ENCODE measurements around the gene FERMT3.
A peak's percentile ranks its signal among the peaks of the same experiment; 100 is the strongest.

Gene FERMT3

GRCh38 chr11:64201543-64201942 lies 5.0 kb upstream of the FERMT3 start:
- ChIA-PET CTCF (interaction anchor here (0.6 kb wide), 1 partner anchor 140 kb away, joined by 3 read pairs; no protein-coding TSS in a partner anchor), POLR2A (interaction anchor here (0.6 to 2.0 kb wide), 3 partner anchors 14 to 68 kb away, joined by 3 to 9 read pairs (median 4); partner anchors contain the start of gene STIP1)
- no peak for DNase-seq (ENCODE audit: extremely low spot score)
- TF ChIP-seq TARDBP (IDR thresholded peaks at IDR 0.05) (no peak), FOXM1 (IDR thresholded peaks at IDR 0.05; ENCODE audit: borderline replicate concordance) (no peak), L3MBTL2 (conservative IDR thresholded peaks at IDR 0.05) (no peak), PKNOX1 (IDR thresholded peaks at IDR 0.05) (no peak), ELF4 (IDR thresholded peaks at IDR 0.05) (no peak), HDGF (IDR thresholded peaks at IDR 0.05; ENCODE audit: borderline replicate concordance) (no peak), NFRKB (IDR thresholded peaks at IDR 0.05) (no peak), CTBP1 (IDR thresholded peaks at IDR 0.05; ENCODE audit: borderline replicate concordance) (no peak)

GRCh38 chr11:64202992-64203391 lies 3.5 kb upstream of the FERMT3 start:
- ChIA-PET POLR2A (interaction anchor here (0.7 to 1.4 kb wide), 2 partner anchors 18 to 21 kb away, joined by 3 to 4 read pairs; no protein-coding TSS in a partner anchor), CTCF (no interaction called here)
- TF ChIP-seq ARNT (IDR thresholded peaks at IDR 0.05) (no peak), NFRKB (IDR thresholded peaks at IDR 0.05) (no peak), CTBP1 (IDR thresholded peaks at IDR 0.05; ENCODE audit: borderline replicate concordance) (no peak), SP1 (IDR thresholded peaks at IDR 0.05) (no peak), HDGF (IDR thresholded peaks at IDR 0.05; ENCODE audit: borderline replicate concordance) (no peak), BHLHE40 (IDR thresholded peaks at IDR 0.05; ENCODE audit: borderline replicate concordance) (no peak), SUZ12 (IDR thresholded peaks at IDR 0.05) (no peak), LEF1 (IDR thresholded peaks at IDR 0.05; ENCODE audit: borderline replicate concordance) (no peak), ZNF384 (IDR thresholded peaks at IDR 0.05) (no peak), ELF4 (IDR thresholded peaks at IDR 0.05) (no peak), PKNOX1 (IDR thresholded peaks at IDR 0.05) (no peak), L3MBTL2 (conservative IDR thresholded peaks at IDR 0.05) (no peak), FOXA1 (IDR thresholded peaks at IDR 0.05) (no peak), TARDBP (IDR thresholded peaks at IDR 0.05) (no peak), FOXM1 (IDR thresholded peaks at IDR 0.05; ENCODE audit: borderline replicate concordance) (no peak), FOXK2 (IDR thresholded peaks at IDR 0.05) (no peak)
- DNase-seq (ENCODE audit: extremely low spot score): no peak

- DNase-seq (ENCODE audit: extremely low spot score): no peak
Measured at GRCh38 chr11:64203421-64204079, 3.0 kb upstream of the FERMT3 start.

GRCh38 chr11:64204080-64204440 lies 2.5 kb upstream of the FERMT3 start:
- ChIA-PET CTCF (interaction anchor here (0.6 to 3.0 kb wide), 15 partner anchors 11 to 374 kb away, joined by 3 to 18 read pairs (median 4); partner anchors contain the start of genes FKBP2, NUDT22, PLCB3 and STIP1), POLR2A (interaction anchor here (1.0 to 3.8 kb wide), 5 partner anchors 19 to 100 kb away, joined by 3 to 23 read pairs (median 7); partner anchors contain the start of genes NUDT22 and TRPT1)
- TF ChIP-seq NFRKB (IDR thresholded peaks at IDR 0.05): no peak
- no peak for TF ChIP-seq PKNOX1 (IDR thresholded peaks at IDR 0.05)
- no peak for TF ChIP-seq SUZ12 (IDR thresholded peaks at IDR 0.05)
- TF ChIP-seq CTBP1 (IDR thresholded peaks at IDR 0.05; ENCODE audit: borderline replicate concordance): no peak
- TF ChIP-seq TARDBP (IDR thresholded peaks at IDR 0.05): no peak
- TF ChIP-seq L3MBTL2 (conservative IDR thresholded peaks at IDR 0.05): no peak
- TF ChIP-seq HDGF (IDR thresholded peaks at IDR 0.05; ENCODE audit: borderline replicate concordance): no peak
- no peak for TF ChIP-seq SP1 (IDR thresholded peaks at IDR 0.05)
- no peak for TF ChIP-seq ZNF384 (IDR thresholded peaks at IDR 0.05)
- TF ChIP-seq FOXA1 (IDR thresholded peaks at IDR 0.05): no peak
- no peak for TF ChIP-seq FOXK2 (IDR thresholded peaks at IDR 0.05)
- TF ChIP-seq ARNT (IDR thresholded peaks at IDR 0.05): no peak
- no peak for TF ChIP-seq BHLHE40 (IDR thresholded peaks at IDR 0.05; ENCODE audit: borderline replicate concordance)
- no peak for DNase-seq (ENCODE audit: extremely low spot score)

More at GRCh38 chr11:64203421-64204079, 3.0 kb upstream of the FERMT3 start:
- CTCF ChIA-PET: interaction anchor here (1.2 to 3.0 kb wide), 3 partner anchors 18 to 69 kb away, joined by 3 to 18 read pairs (median 14); partner anchors contain the start of genes PLCB3 and STIP1
- TF ChIP-seq SP1 (IDR thresholded peaks at IDR 0.05): no peak
- TF ChIP-seq LEF1 (IDR thresholded peaks at IDR 0.05; ENCODE audit: borderline replicate concordance): no peak
- no peak for TF ChIP-seq FOXK2 (IDR thresholded peaks at IDR 0.05)
- TF ChIP-seq NFRKB (IDR thresholded peaks at IDR 0.05): no peak
- no peak for TF ChIP-seq SUZ12 (IDR thresholded peaks at IDR 0.05)
- TF ChIP-seq ZNF384 (IDR thresholded peaks at IDR 0.05): no peak
- no peak for TF ChIP-seq FOXA1 (IDR thresholded peaks at IDR 0.05)
- TF ChIP-seq CTBP1 (IDR thresholded peaks at IDR 0.05; ENCODE audit: borderline replicate concordance): no peak
- POLR2A ChIA-PET: interaction anchor here (1.4 to 1.6 kb wide), 2 partner anchors 19 to 101 kb away, joined by 3 to 7 read pairs; no protein-coding TSS in a partner anchor

GRCh38 chr11:64204464-64204989 lies 2.0 kb upstream of the FERMT3 start:
- CTCF ChIA-PET: interaction anchor here (0.6 to 3.0 kb wide), 19 partner anchors 11 to 374 kb away, joined by 3 to 18 read pairs (median 4); partner anchors contain the start of genes FKBP2, NUDT22, PLCB3 and STIP1
- TF ChIP-seq ZNF384 (IDR thresholded peaks at IDR 0.05) (peak; percentile 90), PKNOX1 (IDR thresholded peaks at IDR 0.05) (no peak), TARDBP (IDR thresholded peaks at IDR 0.05) (no peak), SP1 (IDR thresholded peaks at IDR 0.05) (no peak)
- POLR2A ChIA-PET: interaction anchor here (1.0 to 3.8 kb wide), 5 partner anchors 20 to 100 kb away, joined by 3 to 23 read pairs (median 7); partner anchors contain the start of genes NUDT22 and TRPT1
- DNase-seq (ENCODE audit: extremely low spot score): peak; percentile 78
